HS-27A (cell line): Measurements from ENCODE around the gene RAB18.
A peak's percentile ranks its signal among the peaks of the same experiment; 100 is the strongest.
"Not testable (repeated sequence)": the region's sequence is repeated elsewhere in the genome, so short reads cannot be mapped to it uniquely, and the experiment has no call there.

Experiments
- DNase-seq: peaks from one replicate; pipeline ENCODE4 v3.0.0-alpha.2; 2012; ENCODE audit warnings: low read depth, missing footprints

Gene RAB18

GRCh38 chr10:27504007-27504807 lies at the start of gene RAB18:
Gene RAB18, plus strand, starts transcription at chr10:27504304. Its CDS starts 66 bp downstream, at chr10:27504370.
- peak; percentile 79 for DNase-seq

DNA sequence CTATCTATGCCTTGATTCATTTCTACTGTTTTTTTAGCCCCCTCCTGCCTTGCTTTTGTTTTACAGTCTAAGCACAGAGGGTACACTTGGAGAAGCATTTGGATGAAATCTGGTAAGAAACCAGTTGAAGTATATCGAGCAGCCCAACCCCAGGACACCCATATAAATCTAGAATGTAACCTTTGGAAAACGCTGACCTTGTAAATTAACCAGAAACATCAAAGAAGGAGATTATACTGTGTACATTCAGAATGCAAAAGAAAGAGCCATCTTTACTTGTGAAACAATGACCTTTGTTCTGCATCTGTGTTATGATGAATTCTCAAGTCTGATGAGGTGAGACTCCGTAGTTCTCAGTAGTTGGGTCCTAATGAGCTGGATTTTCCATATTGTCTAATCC lies 49.3 kb upstream of the RAB18 start:
- DNase-seq, result no peak

DNA sequence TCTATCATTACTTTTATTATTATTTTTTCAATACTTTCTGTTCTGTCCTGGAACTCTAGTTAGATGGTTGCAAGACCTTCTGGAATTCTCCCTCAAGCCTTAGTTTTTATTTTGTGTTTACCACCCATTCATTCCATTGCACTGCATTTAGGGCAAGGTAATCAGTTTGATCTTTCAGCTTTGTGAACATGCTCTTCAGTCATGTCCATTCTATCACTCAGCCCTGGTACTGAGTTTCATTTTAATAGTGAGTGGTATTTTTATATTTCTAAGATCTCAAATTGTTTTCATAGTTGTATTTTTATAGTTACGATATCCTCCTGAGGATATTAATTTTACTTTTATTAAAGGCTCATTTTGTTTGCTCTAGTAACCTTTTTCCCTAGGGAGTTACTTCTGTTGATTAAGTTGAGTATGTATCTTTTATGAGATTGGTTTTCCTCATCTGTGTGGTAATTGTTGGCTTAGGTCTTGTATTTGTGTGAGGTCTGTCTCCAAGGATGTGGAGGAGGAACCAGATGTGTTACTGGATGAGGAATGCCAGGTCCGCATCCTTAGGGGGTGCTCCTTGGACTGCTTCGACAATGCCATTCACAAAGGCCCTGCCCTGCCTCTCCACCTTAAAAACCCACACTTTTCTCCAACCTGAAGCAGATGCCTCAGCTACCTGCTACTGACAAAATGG lies 46.7 kb upstream of the RAB18 start:
- DNase-seq, result no peak

DNA sequence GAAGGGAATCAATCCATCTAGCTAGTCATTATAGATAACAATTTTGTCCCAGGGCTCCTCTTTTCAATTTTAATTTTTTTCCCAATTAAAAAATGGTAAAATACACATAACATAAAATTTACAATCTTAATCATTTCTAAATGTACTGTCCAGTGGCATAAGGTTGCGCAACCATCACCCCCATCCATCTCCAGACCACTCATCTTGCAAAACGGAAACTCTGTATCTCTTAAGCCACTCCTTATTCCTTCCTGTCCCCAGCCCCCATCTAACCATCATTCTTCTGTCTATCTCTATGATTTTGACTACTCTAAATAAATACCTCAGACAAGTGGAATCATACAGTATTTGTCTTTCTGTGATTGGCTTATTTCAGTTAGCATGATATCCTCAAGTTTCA lies 46.1 kb upstream of the RAB18 start:
- DNase-seq, result no peak

DNA sequence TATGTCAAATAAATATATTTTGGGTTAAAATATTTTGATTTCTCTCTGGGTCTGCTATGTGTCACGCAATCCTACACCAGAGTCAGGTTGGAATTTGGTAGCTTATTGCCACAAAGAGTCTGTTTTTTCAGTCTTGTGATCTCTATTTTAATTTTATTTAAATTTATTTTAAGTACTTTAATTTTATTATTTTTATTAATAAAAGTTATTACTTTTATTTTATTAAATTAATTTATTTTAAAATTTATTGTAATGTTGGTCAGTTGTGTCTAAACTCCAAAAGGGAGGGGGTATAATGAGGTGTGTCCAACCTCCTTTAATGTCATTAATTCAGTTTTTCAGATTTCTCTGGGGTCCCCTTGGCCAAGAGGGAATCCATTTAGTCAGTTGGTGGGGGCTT lies 42.8 kb upstream of the RAB18 start:
- DNase-seq, result no peak

DNA sequence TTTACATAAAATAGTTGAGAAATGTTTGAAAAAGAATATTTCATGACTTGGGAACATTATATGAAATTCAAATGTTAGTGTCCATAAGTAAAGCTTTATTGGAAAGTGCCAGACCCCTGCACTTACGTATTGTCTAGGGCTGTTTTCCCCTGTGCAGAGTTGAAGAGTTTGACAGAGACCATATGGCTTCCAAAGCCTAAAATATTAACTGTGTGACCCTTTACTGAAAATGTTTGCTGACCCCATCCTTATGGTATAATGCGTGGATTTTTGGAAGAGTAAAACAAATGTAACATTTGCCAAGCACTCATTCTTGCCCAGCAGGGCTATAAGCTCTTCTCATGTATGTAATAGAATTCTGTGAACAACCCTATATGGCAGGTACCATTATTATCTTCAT lies 40.1 kb upstream of the RAB18 start:
- no peak for DNase-seq

DNA sequence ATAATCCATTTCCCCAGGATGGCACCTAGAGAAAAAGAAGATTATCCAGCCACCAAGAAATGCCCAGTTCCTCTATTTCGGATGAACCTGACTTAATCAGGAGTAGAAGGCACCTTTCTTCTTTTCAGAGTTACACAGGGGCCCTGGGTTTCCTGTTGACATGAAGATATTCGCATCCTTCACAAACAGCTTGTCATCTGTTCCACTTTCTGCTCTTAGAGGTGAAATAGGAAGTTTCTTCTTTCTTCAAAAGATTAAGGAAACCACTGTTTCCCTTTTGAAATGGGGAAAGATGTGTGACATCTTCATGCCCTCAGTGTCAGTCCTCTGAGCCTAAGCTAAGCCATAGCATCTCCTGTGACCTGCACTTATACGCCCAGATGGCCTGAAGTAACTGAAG lies 39.1 kb upstream of the RAB18 start:
- DNase-seq, result no peak

DNA sequence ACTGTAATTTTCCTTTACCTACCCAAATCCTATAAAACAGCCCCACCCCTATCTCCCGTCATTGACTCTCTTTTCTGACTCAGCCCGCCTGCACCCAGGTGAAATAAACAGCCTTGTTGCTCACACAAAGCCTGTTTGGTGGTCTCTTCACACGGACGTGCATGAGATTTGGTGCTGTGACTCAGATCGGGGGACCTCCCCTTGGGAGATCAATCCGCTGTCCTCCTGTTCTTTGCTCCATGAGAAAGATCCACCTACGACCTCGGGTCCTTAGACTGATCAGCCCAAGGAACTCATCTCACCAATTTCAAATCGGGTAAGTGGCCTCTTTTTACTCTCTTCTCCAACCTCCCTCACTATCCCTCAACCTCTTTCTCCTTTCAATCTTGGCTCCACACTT lies 38.5 kb upstream of the RAB18 start:
- DNase-seq, result not testable (repeated sequence)

DNA sequence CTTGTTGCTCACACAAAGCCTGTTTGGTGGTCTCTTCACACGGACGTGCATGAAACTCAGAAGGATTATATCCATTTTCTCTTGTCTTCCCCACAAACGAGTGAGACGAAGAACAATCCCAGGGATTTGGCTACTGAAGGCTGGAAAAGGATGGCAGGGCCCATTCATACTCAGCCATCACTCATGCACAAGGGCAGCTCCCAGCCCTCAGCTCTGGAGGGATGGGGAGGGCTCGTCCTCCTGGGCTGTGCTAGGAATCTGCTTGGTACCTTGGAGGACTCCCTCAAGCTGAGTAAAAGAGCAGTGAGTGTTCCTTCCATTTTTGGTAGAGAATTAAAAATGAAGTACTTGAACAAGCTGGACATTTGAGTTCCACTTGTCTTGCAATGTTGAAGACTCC lies 33.2 kb upstream of the RAB18 start:
- no peak for DNase-seq

- DNase-seq, result no peak
Observed at GRCh38 chr10:27474741-27475140, 29.4 kb upstream of the RAB18 start.

- DNase-seq, result no peak
Observed at GRCh38 chr10:27479016-27479415, 25.1 kb upstream of the RAB18 start.

GRCh38 chr10:27481486-27481885 lies 22.6 kb upstream of the RAB18 start:
- no peak for DNase-seq

GRCh38 chr10:27482984-27483956 lies 20.8 kb upstream of the RAB18 start:
- no peak for DNase-seq

GRCh38 chr10:27485368-27485767 lies 18.7 kb upstream of the RAB18 start:
- no peak for DNase-seq

DNA sequence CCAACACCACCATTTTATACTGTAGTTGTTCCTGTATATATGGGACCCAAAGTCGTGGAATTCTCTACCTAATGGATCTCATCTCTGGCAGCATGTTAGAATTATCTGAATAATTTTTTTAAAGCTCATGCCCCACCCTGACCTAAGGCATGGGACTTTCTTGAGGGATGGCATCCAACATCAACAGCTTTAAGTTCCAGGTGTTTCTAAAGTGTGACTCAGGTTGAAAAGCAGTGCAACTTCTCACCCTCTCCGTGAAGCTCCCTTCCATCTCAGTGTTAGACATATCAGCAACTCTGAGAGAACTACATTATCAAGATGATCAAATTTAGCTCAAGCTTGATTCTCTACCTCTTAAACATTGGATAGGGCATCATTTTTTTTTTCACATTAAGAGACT lies 18.1 kb upstream of the RAB18 start:
- no peak for DNase-seq

DNA sequence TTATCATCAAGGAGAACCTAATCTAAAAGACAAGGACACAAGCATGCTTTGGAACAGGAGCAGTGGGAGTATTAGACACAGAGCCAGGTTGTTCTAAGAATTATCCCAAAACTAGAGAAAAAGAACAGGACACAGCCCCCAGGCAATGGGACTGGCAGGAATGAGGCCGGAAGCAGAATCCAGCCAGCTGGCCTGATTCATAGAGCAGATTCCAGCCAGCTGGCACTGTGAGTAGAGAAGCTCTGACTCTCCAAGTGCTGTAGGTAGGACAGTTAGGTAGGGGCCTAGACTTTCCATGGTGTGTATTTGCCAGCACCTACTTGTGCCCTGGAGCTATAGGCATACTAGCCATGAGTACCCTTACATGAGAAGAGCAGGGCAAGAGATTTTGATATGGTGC lies 13.3 kb upstream of the RAB18 start:
- no peak for DNase-seq

DNA sequence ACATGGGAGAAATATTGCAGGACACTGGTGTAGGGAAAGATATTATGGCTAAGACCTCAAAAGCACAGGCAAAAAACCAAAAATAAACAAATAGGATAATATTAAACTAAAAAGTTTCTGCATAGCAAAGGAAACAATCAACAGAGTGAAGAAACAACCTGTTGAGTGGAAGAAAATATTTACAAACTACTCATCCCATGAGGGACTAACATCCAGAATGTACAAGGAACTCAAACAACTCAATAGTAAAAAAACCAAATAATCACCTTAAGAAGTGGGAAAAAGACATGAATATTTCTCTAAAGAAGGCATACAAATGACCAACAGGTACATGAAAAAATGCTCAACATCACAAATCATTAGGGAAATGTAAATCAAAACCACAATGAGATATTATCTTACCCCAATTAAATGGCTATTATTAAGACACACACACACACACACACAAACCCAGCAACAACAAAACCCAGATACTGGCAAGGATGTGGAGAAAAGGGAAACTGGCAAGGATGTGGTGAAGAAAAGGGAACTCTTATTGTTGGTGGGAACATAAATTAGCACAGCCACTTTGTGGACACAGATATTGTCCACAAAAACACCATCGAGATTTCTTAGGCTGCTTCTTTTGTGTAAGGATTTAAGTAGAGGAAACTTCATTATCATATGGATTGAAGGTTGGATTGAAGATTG lies 9.8 kb upstream of the RAB18 start:
- DNase-seq, result no peak

GRCh38 chr10:27496137-27496536 lies 8.0 kb upstream of the RAB18 start:
- no peak for DNase-seq

DNA sequence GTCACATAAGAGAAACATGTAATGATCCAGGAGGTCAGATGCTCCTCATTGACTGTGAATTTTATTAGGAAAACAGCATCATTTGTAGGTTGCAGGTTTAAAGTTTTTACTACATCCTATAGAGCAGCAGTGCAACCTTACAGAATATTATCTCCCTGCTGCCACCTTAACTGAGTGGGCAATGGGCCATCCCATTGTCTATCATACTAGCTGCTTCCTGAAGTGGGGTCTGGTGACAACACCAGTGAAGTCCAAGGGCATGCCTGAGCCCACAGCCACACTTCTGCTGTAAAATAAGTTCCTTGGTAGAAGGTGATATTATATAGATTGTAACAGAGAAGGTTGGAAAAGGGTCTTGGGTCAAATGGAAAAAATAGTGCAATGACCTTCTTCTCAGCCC lies 4.0 kb upstream of the RAB18 start:
- DNase-seq, result no peak

- DNase-seq, result no peak
Observed at GRCh38 chr10:27500886-27501285, 3.2 kb upstream of the RAB18 start.

DNA sequence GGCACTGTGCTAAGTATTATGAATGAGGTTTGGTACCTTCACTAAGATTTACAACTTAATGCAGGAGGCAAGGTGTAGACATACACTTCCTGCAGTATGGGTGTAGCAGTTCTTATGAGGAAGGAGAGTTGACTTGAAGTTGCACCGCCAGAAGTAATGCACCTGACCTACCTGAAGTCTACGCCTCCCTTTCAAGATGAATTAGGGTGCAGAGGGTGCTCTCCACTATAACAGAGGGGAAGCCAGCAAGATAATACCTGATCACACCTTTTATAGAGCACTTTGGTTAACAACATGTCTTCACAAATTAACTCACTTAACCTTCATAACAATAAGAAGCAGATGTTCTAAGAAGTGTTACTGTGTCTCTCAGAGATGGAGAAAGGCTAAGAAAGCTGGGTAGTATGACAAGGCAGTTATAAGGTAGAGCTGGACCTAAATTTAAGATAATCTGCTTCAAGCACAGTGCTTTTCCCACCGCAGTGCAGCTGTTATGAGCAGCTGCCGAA lies 552 bp upstream of the RAB18 start:
- no peak for DNase-seq
